ENCODE measurements around the gene SYCP2.

Gene SYCP2

DNA sequence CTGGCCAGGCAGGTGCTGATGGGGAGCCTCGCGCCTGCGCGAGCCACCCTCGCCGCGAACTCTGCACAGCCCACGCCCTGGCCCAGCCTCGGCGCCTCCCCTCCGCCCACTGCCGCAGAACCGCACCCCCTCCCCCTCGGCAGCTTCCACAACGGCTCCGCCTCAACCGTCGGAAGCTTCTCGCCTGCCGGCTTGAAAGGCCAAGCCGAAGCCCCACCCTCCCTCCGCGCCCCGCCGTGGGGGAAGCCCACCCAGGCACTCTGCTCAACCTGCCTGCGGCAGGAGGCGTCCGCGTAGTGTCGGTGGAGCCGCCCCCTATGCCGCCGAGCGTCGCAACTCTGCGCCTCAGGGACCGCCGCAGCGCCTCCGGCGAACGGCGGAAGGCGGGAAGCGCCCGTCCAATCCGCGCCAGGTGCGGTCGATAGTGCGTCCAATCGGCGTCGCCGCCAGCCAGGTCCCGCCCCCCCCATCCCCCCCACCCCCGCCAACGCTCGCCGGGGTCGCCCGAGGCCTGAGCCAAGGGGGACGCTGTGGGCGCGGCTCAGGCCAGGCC lies at the start of gene SYCP2:
Gene SYCP2, minus strand, starts transcription at position 342 of the 553 bp plus-strand sequence. CDS start 11,224 bp downstream, outside the sequence.
- TF ChIP-seq CTCF (IDR thresholded peaks at IDR 0.05), result no peak
- TF ChIP-seq ZFX (IDR thresholded peaks at IDR 0.05; ENCODE audit: borderline replicate concordance), result no peak
- no peak within 1 kb of the TSS for H3K27ac ChIP-seq

DNA sequence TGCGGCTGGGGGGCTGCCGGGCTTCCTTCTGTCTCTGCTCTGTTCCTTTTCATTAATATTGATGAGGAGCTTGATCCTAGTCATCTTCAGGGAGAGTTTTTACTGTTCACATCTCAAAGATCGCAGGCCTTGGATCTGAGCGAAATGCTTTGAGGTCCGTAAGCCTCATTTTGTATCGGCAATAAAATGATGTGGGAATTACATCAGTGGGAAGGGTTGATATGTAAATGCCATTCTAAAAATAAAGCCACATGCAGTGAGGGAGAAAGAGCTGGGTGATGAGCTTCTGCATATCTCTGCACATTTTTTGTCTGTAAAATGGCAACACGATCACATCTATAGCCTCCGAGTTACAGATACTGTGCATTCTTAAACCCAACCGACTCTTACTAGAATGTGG lies 49.6 kb upstream of the SYCP2 start:
- no peak for TF ChIP-seq ZFX (IDR thresholded peaks at IDR 0.05; ENCODE audit: borderline replicate concordance)
- no peak for TF ChIP-seq CTCF (IDR thresholded peaks at IDR 0.05)

DNA sequence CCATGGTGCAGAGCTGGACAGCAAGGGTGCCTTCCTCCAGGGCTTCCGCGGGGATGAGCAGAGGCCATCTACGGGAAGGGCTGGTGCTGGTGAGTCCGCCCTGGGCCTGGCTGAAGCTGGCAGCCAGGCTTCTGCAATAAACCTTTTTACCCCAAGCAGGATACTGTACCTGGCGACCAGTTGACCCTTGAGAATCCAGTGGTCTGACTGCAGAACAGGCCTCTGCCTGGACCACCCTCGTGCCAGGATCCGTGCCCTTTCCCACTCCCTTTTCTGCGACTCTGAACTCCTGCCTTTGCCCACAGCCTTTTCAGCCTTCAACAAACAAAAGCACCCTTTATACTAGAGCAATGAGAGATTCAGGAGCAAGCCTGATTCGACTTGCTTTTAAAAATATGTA lies 43.6 kb upstream of the SYCP2 start:
- no peak for TF ChIP-seq CTCF (IDR thresholded peaks at IDR 0.05)
- TF ChIP-seq ZFX (IDR thresholded peaks at IDR 0.05; ENCODE audit: borderline replicate concordance), result no peak

More for the DNA sequence above, 49.6 kb upstream of the SYCP2 start:
- H3K27ac ChIP-seq, result no peak overlapping the region

GRCh38 chr20:59976156-59976782 lies 42.8 kb upstream of the SYCP2 start:
- TF ChIP-seq ZFX (IDR thresholded peaks at IDR 0.05; ENCODE audit: borderline replicate concordance) (no peak), CTCF (IDR thresholded peaks at IDR 0.05) (no peak)
- H3K27ac ChIP-seq, result no peak overlapping the region

More for the DNA sequence above, 43.6 kb upstream of the SYCP2 start:
- H3K27ac ChIP-seq, result no peak overlapping the region

- no peak overlapping the region for H3K27ac ChIP-seq
- no peak for TF ChIP-seq ZFX (IDR thresholded peaks at IDR 0.05; ENCODE audit: borderline replicate concordance)
- no peak for TF ChIP-seq CTCF (IDR thresholded peaks at IDR 0.05)
These were observed 38.8 kb upstream of the SYCP2 start for GRCh38 chr20:59972037-59972801.

DNA sequence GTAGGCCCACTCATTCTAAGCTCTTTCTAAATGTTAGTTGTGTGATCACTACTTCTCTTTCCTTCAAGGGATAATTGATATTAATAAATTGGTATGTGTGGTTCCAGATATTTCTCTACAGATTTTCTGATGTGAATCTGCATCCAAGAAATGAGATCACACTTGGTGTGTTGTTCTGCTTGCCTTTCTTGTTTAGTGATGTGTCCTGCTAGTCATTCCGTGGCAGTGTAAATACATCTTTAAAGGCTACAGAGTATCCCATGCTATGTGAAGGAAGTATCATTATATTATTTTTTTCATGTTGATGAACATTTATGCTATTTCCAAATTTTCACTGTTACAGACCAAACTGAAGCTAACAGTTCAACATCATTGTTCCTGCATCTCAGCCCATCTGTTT lies 38.0 kb upstream of the SYCP2 start:
- no peak overlapping the region for H3K27ac ChIP-seq
- no peak for TF ChIP-seq CTCF (IDR thresholded peaks at IDR 0.05)

- no peak overlapping the region for H3K27ac ChIP-seq
- TF ChIP-seq ZFX (IDR thresholded peaks at IDR 0.05; ENCODE audit: borderline replicate concordance) (no peak), CTCF (IDR thresholded peaks at IDR 0.05) (no peak)
These were observed 33.0 kb upstream of the SYCP2 start for GRCh38 chr20:59966428-59966827.

Measured in 22Rv1 (cell line).